K562 (cell line): ENCODE results near the gene SUMF2. TPM values are rescaled to one million over a fixed set of nuclear protein-coding genes. Genes with fewer than 3 reads are reported as not detected.

ENCODE experiments used
- ARID3B ChIP-seq: fragments of 250-450 bp; sonication (Bioruptor Pico); IDR thresholded peaks from 2 replicates; pipeline ENCODE4 v1.4.0; 2020; ENCODE audit warnings: borderline replicate concordance
- CBX3 ChIP-seq, 2 experiments: IDR thresholded peaks; 1 replicate in 1 of 2; 2 replicates in 1 of 2; pipeline ENCODE4 v1.6.1; 2012; ENCODE audit warnings: inconsistent platforms in 2 of 2, low read length in 2 of 2, borderline replicate concordance in 1 of 2, control low read depth in 1 of 2
- CREBBP ChIP-seq: IDR thresholded peaks from one replicate; pipeline ENCODE4 v1.6.1; 2012; ENCODE audit warnings: low read depth, mild to moderate bottlenecking, control low read depth, inconsistent platforms, low read length
- DDX20 ChIP-seq: fragments of 450-650 bp; IDR thresholded peaks from 2 replicates; pipeline ENCODE4 v1.6.1; 2016; ENCODE audit warnings: missing genetic modification characterization, low read depth, mild to moderate bottlenecking, missing compliant biosample characterization, moderate library complexity
- E2F1 ChIP-seq: sonication (generic); formaldehyde crosslinking; IDR thresholded peaks from 2 replicates; pipeline ENCODE4 v1.8.1; 2023; ENCODE audit warnings: mild to moderate bottlenecking, missing genetic modification reagents, moderate library complexity
- MTA3 ChIP-seq: fragments of 450-650 bp; formaldehyde crosslinking; IDR thresholded peaks from 2 replicates; pipeline ENCODE4 v1.6.1; 2017; ENCODE audit warnings: mild to moderate bottlenecking, borderline replicate concordance
- NEUROD1 ChIP-seq: fragments of 150-350 bp; IDR thresholded peaks from 2 replicates; pipeline ENCODE4 v1.6.1; 2014; ENCODE audit warnings: borderline replicate concordance, low read length, low read depth; ENCODE audit not compliant: partially characterized antibody
- ZFP1 ChIP-seq: fragments of 450-650 bp; formaldehyde crosslinking; IDR thresholded peaks from 2 replicates; pipeline ENCODE4 v1.4.0; 2020; ENCODE audit warnings: mild to moderate bottlenecking, mixed read lengths
- ZFPM2 ChIP-seq: fragments of 250-450 bp; sonication (Bioruptor Pico); IDR thresholded peaks from 2 replicates; pipeline ENCODE4 v1.5.1; 2022; ENCODE audit warnings: mild to moderate bottlenecking
- ZMIZ1 ChIP-seq, 2 experiments: fragments of 150-350 bp in 1 of 2; IDR thresholded peaks; 2 replicates each; pipeline ENCODE4 v1.6.1; 2012 to 2016; ENCODE audit warnings: low read depth in 2 of 2, low read length in 2 of 2, mild to moderate bottlenecking in 1 of 2, moderate library complexity in 1 of 2
- ZNF253 ChIP-seq: fragments of 250-450 bp; sonication (Bioruptor Pico); conservative IDR thresholded peaks from 2 replicates; pipeline ENCODE4 v1.6.1; 2021; ENCODE audit warnings: mild to moderate bottlenecking
- ZNF3 ChIP-seq: fragments of 250-450 bp; sonication (Bioruptor Pico); IDR thresholded peaks from 2 replicates; pipeline ENCODE4 v1.5.0; 2021; ENCODE audit warnings: mild to moderate bottlenecking, moderate library complexity
- polyA plus RNA-seq, 8 experiments: library from polyadenylated mRNA; depleted of rRNA in 4 of 8; stranded (reverse) in 5 of 8; unstranded in 3 of 8; fragments of >200 nt; fragmentation: Nextera tagmentation in 2 of 8; fragmentation: Illumina TruSeq in 1 of 8; extraction: Ambion mirVana in 2 of 8; extraction: Trizol in 1 of 8; gene quantifications; 2 replicates each; pipeline versions ENCODE4 v1.2.1 to v1.2.3, GENCODE V29; 2011 to 2014; ENCODE audit warnings: inconsistent platforms in 1 of 8, missing spikeins in 1 of 8
- total RNA-seq, 7 experiments: library from RNA; depleted of rRNA in 6 of 7; stranded (reverse); fragments of >200 nt in 6 of 7; fragmentation: Illumina TruSeq in 2 of 7; extraction: Trizol in 2 of 7; gene quantifications; 2 replicates each; pipeline versions ENCODE4 v1.2.1 to v1.2.3, GENCODE V29; 2011 to 2021; ENCODE audit warnings: low replicate concordance in 1 of 7

The SUMF2 gene
- total and polyA plus RNA-seq, 9 of the 15 experiments (the other 6 are each of a cell fraction or from before 2014, with no cell fraction given) = 39.0 to 113 (median 67.7) TPM

GRCh38 chr7:56107954-56108258, 43.8 kb downstream of the SUMF2 start (continued):
- TF ChIP-seq DDX20 (tag) (no peak), ZFP1 (CRISPR knock-in tag) (peak; percentile 78), ARID3B (CRISPR knock-in tag) (no peak), ZMIZ1 (IDR thresholded peaks at IDR 0.05; ENCODE audit: low read depth in 2 of 2, low read length in 2 of 2) (no peak), MTA3 (no peak), E2F1 (no peak), ZNF253 (CRISPR knock-in tag) (no peak), NEUROD1 (no peak), ZNF3 (CRISPR knock-in tag) (no peak), ZFPM2 (no peak), CBX3 (IDR thresholded peaks at IDR 0.05; ENCODE audit: borderline replicate concordance in 1 of 2, low read length in 2 of 2) (peak in 1 of 2 experiments; percentile 46; a peak in 1 of 3 replicates), CREBBP (no peak)
